HG03159 (cell line): ENCODE data around the gene PTPRT.
"Not testable (repeated sequence)": the region's sequence is repeated elsewhere in the genome, so short reads cannot be mapped to it uniquely, and the experiment has no call there.

Experiments used
- ATAC-seq: cut with Tn5 transposase; IDR thresholded peaks from one replicate; pipeline ENCODE4 v1.9.1; 2021; ENCODE audit warnings: mild to moderate bottlenecking, moderate library complexity; ENCODE audit not compliant: unreplicated experiment

PTPRT gene

DNA sequence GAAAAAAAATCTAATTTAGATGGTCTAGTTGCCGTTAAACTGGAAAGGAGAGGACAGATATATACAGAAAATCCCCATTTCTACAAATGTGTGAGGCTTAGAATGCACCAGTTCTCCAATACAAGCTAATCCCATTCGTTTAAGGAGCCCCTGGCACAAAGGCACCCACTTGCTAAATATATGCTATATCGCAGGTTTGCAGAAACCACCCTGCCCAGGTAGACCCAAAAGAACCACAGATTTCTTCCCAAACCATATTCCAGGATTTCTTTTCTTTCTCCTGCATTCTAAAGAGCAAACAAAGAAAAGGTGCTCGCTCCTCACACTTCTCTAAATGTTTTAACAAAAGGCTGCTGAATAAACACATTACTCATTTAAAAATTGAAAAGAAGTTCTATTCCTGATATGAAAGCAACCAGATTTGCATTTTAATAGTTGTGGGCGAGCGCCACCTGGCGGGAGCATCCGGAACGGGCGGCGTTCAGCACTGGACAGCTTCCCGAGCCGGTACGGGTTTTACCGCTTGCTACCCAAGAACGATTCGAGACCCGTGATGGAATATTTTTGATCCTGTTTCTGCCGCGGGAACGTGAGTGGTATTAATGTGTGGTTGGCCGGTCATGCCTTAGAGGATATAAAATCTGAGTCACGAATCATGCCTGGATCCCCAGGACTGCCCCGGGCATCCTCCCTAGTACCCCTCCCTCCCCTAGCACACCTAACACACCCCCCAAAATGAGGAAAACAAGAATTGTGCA, 2.1 kb downstream of the PTPRT start:
- ATAC-seq: no peak

DNA sequence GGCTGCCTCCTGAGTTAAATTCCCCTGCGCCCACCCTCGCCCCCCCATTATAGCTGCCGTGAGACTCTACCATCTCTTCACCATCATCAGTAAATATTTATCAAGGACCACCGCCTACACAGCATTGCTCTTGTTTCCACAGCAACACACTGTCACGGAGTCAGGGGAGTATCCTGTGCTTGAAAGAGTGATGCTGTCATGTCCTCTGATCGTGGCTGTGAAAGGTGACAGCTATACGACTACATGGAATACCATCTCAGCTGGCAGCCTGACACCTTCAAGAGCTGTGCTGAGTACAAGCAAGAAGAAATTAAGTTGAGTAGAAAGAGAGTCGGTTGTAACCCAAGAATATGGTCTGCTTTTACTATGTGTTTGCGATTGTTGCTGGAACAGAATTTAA, 3.4 kb downstream of the PTPRT start:
- ATAC-seq: no peak

DNA sequence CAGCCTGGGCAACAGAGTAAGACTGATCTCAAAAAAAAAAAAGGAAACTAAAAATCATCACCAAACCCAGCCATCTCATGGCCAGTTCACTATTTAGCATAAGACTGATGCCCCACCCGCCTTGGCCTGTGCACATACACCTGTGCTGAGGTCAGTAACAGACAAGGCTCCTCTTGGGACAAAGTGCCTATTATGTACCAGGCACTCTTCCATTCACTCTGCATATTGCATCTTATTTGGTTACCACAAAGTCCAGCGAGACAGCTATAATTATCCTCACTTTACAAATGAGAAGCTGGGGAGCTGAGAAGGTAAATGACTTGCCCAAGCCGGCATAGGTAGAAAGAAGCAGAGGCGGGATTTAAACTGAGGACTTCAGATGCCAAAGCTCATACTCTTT, 3.8 kb downstream of the PTPRT start:
- ATAC-seq: no peak

DNA sequence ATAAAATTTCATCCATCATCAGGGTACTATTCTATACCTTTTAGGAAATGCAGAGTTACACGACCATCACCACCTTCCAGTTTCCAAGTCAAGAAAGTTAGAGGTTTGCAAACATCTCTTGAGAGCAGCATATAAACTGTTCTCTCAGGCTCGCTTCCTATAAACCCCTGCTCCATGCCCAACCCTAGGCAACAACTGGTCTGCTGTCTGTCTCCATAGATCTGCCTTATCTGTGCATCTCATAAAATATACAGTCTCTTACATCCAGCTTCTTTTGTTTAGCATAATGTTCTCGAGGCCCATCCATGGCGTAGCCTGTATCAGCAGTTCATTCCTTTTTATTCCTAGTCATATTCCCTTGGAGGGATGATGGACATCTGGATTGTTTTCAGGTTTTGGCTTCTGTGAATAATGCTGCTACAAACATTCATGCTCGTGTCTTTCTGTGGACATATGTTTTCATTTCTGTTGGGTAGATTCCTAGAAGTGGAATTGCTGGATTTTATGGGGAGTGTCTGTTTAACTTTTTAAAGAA, 6.1 kb downstream of the PTPRT start:
- no peak for ATAC-seq

DNA sequence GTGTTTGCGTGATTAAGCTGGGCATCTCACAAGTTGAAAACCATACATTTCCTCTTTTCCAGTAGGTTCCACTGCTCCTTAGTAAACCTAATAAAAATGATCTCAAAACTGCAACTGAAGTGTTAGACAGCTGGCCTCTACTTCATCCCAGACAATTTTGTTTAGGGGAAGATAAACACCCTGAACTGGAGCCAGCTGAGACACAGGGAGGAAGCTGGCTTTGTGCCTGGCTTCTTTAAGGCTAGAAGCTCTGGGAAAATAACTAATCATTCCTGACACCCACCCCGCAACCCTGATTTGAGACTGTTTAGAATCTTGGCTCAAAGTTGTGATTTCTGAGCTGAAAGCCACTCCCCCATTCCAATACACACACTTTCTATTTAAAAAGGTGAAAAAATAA, 11.6 kb downstream of the PTPRT start:
- no peak for ATAC-seq

GRCh38 chr20:43176726-43177125, 13.0 kb downstream of the PTPRT start:
- ATAC-seq: no peak

DNA sequence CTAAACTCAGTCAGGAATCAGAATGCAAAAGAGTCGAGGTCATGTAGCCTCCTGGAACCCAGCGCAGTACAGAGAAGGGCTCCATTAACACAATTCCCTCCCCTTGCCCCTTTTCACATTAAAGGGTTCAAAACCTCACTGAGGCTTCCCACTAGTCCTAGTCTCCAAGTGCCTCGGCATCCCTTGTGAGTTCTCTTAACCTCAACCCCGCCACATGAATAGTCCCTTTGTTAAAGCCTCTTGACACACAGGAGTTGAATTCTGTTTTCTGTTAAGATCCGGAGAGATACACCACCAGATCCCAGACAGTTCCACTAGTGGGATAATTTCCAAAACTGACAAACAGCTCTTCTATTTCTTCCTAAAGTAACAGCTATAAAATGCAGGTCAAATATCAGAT, 17.8 kb downstream of the PTPRT start:
- no peak for ATAC-seq

- no peak for ATAC-seq
Observed at GRCh38 chr20:43170771-43171170, 18.9 kb downstream of the PTPRT start.

DNA sequence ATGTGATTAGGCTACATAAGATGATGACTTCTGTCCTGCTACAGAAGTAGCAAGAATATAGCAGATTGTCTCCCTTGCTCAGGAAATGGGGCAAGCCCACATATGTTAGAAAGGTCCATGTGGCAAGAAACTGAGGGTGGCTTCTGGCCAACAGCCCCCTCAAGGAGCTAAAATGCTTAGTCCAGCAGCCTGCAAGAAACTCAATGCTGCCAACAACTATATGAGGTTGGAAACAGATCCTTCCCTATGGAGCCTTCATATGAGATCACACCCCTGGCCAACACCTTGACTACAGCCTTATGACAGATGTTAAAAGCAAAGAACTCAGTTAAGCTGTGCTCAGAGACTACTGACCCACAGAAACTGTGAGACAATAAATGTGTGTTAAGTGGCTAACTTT, 22.1 kb downstream of the PTPRT start:
- ATAC-seq: no peak

DNA sequence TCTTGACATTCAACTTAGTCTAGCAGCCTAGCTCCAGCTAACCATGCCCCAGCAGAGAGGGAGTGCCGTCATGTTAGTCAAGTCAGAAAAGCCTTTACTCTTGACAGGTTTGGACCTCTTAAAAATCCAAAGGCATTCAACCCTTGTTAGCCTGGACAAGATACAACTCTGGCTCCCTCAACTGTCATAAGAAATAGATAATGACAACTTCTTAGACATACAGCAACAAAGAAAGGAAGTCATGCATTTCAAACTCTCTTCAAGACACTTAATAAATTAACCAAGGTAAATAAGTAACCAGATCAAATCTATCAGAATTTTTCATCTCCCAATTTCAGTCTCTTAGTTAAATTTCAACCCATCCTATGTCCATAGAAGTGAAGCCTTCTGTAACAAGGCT, 22.7 kb downstream of the PTPRT start:
- no peak for ATAC-seq

GRCh38 chr20:43165611-43166010, 24.1 kb downstream of the PTPRT start:
- ATAC-seq: no peak

- ATAC-seq: not testable (repeated sequence)
Observed at GRCh38 chr20:43164736-43165135, 25.0 kb downstream of the PTPRT start.

DNA sequence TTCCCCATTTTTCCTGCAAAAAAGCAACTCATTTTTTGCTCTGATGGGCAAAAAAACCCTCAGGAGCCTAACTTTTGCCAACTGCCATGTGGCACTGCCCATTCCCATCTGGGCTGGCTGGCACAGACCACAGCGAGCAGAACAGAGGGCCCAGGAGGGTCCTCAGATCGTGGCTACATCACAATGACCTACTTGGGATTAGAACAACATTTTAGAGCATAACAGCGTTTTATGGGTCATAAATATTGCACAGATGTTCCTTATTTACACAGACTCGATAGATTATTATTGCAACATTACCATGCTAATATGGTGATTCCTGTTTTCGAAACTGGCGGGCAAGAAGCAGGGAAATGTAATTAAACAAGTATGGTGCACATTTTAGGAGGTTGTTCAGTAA, 28.0 kb downstream of the PTPRT start:
- ATAC-seq: no peak

DNA sequence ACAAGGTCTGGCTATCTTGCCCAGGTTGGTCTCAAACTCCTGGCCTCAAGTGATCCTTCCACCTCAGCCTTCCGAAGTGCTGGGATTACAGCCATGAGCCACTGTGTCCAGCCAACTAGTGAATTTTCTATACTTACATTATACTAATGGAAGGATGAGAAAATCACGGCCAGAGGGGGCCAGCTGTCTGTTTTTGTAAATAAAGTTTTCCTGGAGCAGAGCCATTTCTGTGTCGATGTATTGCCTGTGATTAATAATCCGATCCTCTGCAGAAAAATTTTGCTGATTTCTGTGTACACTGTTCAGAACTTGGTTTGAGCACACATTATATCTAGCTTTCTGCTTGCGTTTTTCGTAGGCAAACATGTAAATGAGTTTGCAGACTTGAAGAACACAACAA, 28.8 kb downstream of the PTPRT start:
- no peak for ATAC-seq

DNA sequence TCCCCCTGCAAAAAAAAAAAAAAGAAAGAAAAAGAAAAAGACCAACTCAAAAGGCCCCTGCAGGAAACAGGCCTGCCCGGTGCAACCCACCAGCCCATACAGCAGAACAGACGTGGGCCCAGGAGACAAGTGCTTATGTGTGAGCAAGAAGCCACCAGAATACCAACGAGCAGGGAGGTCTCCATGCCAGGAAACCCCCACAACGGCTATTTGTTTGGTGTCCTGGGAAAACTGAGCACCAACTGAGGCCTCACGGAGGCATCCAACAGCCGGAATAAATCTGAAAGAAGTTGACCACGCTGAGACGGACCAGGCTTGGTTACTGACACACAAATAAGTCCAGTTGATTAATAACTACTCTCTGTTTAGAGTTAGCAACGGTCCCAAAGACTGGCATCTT, 29.7 kb downstream of the PTPRT start:
- ATAC-seq: no peak

- ATAC-seq: no peak
Observed at GRCh38 chr20:43155366-43156100, 34.2 kb downstream of the PTPRT start.

DNA sequence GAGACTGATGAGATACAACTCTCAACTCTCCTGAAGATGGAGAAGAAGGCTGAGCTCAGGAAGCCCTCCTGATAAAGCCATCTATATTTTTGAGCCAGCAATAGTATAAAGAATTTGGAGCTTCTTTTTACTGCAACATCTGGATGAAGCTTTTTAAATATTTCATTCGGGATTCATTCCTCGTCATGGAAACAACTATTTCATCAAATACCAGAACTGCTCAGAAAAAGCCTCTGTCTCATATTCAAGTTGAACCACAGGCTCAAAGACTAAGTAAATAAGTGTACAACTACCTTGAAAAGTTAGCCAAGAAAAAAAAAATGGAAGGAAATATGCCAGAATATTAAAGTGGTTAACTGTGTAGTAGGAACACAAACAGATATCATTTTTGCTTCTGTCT, 37.8 kb downstream of the PTPRT start:
- no peak for ATAC-seq

GRCh38 chr20:43151256-43151655, 38.5 kb downstream of the PTPRT start:
- no peak for ATAC-seq

DNA sequence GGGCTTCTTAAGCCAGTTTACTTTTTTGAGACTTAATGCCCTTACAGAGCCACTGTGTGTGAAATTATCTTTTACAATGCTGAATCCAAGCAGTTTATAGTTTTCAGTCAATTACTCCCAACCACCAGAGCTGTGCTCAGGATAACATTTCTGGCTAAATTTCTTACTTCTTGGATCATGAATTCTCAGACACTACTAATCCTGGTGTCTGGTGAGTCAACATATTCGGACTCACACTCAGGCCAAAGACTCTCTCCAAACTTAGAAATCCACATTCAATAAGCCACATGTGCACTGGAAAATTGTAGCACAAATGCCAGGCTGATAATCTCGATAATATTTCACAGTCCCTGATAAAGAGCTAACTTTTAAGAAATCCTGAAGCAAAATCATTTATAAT, 49.0 kb downstream of the PTPRT start:
- no peak for ATAC-seq

DNA sequence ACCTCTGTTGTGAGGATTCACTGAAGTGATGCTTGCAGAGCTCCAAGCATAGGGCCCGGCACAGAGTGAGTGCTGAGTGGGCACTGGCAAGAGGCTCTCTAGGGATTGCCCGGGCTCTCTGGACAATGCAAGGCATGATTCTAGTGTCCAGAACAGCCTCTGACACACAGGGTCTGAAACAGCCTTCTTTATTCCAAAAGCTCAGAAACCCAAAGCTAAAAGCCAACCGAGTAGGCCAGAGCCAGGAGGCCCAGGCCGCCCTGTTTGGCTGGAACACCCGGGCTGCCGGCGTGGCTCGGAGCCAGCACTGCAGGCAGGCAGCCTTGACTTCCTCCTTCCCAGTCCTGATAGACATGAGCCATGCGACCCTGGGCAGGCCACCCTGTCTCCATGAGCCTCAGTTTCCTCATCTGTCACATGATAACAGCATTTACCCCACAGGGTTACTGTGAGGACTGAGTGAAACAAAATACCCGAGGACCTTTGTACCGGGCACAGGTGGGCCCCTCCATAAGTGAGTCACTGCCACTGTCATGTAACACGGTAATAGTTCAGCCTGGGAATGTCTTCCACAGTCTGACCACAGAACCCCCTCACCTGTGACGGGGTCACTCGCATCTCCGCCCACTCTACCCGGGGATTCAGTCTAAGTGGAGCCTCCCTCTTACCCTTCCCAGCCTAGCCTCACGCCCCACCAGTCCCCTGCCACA, 51.5 kb downstream of the PTPRT start:
- no peak for ATAC-seq

GRCh38 chr20:43137160-43137559, 52.5 kb downstream of the PTPRT start:
- ATAC-seq: no peak

- no peak for ATAC-seq
Observed at GRCh38 chr20:43124241-43124640, 65.5 kb downstream of the PTPRT start.
